AG04450 (cell line): ENCODE measurements around the gene DEAF1. TPM values are rescaled to one million over a fixed set of nuclear protein-coding genes. Genes with fewer than 3 reads are reported as not detected.

Experiments
- CTCF ChIA-PET: fragments of 300-600, 350-600 bp; formaldehyde crosslinking; extraction: SDS; loops from one replicate; lab custom pipeline; 2022; ENCODE audit warnings: antibody characterized with exemption, inconsistent platforms; lab: Charles Lee
- POLR2A ChIA-PET: fragments of 350-600 bp; formaldehyde crosslinking; extraction: SDS; loops from one replicate; lab custom pipeline; 2021; ENCODE audit warnings: antibody characterized with exemption, inconsistent platforms; lab: Yijun Ruan, JAX
- DNase-seq: peaks from one replicate; pipeline ENCODE4 v3.0.0-alpha.2; 2011; ENCODE audit warnings: low read depth, low spot score
- H3K27ac ChIP-seq: one replicate; pipeline ENCODE4 v1.5.1; 2012; ENCODE audit warnings: low read depth, low read length, control low read depth
- H3K27me3 ChIP-seq: one replicate; pipeline ENCODE4 v1.6.0; 2012; ENCODE audit warnings: low read length; ENCODE audit not compliant: control insufficient read depth, insufficient read depth
- H3K4me3 ChIP-seq: 2 replicates; pipeline ENCODE4 v1.5.1; 2011; ENCODE audit warnings: mild to moderate bottlenecking, low read depth, low read length, control low read depth
- H3K9me3 ChIP-seq: 2 replicates; pipeline ENCODE4 v1.5.1; 2012; ENCODE audit warnings: low read length; ENCODE audit not compliant: control insufficient read depth, insufficient read depth
- CTCF ChIP-seq: IDR thresholded peaks from 2 replicates; pipeline ENCODE4 v1.5.1; 2011; ENCODE audit warnings: low read depth, low read length, control low read depth, inconsistent platforms
- polyA plus RNA-seq: library from polyadenylated mRNA; depleted of rRNA; stranded (reverse); fragments of >200 nt; gene quantifications from 2 replicates; pipeline ENCODE4 v1.2.3, GENCODE V29; 2011

The DEAF1 gene
- polyA plus RNA-seq, 1 experiment = 13.0 TPM

- H3K9me3 ChIP-seq = no peaks in the 10 kb centered on the region; the same call in 1 of the 2 replicates
- CTCF ChIA-PET = no interaction called here
- no peak for DNase-seq
- H3K4me3 ChIP-seq = no peak overlapping the region
- no peaks in the 10 kb centered on the region for H3K27me3 ChIP-seq
- no peak overlapping the region for H3K27ac ChIP-seq
- POLR2A ChIA-PET = no interaction called here
- no peak for TF ChIP-seq CTCF
Observed at GRCh38 chr11:606245-606644, 88.8 kb downstream of the DEAF1 start.

GRCh38 chr11:605286-606129, 89.5 kb downstream of the DEAF1 start:
- no peak for TF ChIP-seq CTCF
- no peak for DNase-seq
- CTCF ChIA-PET = no interaction called here
- Histone ChIP-seq H3K27ac (no peak overlapping the region), H3K9me3 (no peaks in the 10 kb centered on the region; the same call in 1 of the 2 replicates), H3K4me3 (no peak overlapping the region), H3K27me3 (no peaks in the 10 kb centered on the region)
- POLR2A ChIA-PET = no interaction called here

GRCh38 chr11:603154-603553, 91.9 kb downstream of the DEAF1 start:
- ChIA-PET POLR2A (no interaction called here), CTCF (no interaction called here)
- Histone ChIP-seq H3K27me3 (no peaks in the 10 kb centered on the region), H3K27ac (no peak overlapping the region), H3K9me3 (no peaks in the 10 kb centered on the region; the same call in 1 of the 2 replicates), H3K4me3 (no peak overlapping the region)
- TF ChIP-seq CTCF = no peak
- no peak for DNase-seq

GRCh38 chr11:601573-602245, 93.3 kb downstream of the DEAF1 start:
- Histone ChIP-seq H3K27ac (no peak overlapping the region), H3K9me3 (no peaks in the 10 kb centered on the region; the same call in 1 of the 2 replicates), H3K4me3 (no peak overlapping the region), H3K27me3 (no peaks in the 10 kb centered on the region)
- TF ChIP-seq CTCF = no peak
- ChIA-PET CTCF (no interaction called here), POLR2A (no interaction called here)
- no peak for DNase-seq

GRCh38 chr11:598005-598680, 96.9 kb downstream of the DEAF1 start:
- CTCF ChIA-PET = no interaction called here
- H3K27ac ChIP-seq = no peak overlapping the region
- no peak overlapping the region for H3K4me3 ChIP-seq
- no peaks in the 10 kb centered on the region; the same call in 1 of the 2 replicates for H3K9me3 ChIP-seq
- POLR2A ChIA-PET = no interaction called here
- DNase-seq = no peak
- TF ChIP-seq CTCF = no peak
- no peaks in the 10 kb centered on the region for H3K27me3 ChIP-seq
